ENCODE results near the gene IQGAP2.
"Not testable (repeated sequence)": the region's sequence is repeated elsewhere in the genome, so short reads cannot be mapped to it uniquely, and the experiment has no call there.

IQGAP2 gene

GRCh38 chr5:76670508-76670907 is 267.4 kb downstream of the IQGAP2 start:
- DNase-seq = no peak

- DNase-seq = no peak
Measured at GRCh38 chr5:76672242-76672641, 269.2 kb downstream of the IQGAP2 start.

GRCh38 chr5:76673125-76673524 is 270.0 kb downstream of the IQGAP2 start:
- DNase-seq = no peak

GRCh38 chr5:76674330-76675066 is 271.4 kb downstream of the IQGAP2 start:
- no peak for DNase-seq

- no peak for DNase-seq
Measured at GRCh38 chr5:76675364-76675763, 272.3 kb downstream of the IQGAP2 start.

GRCh38 chr5:76677849-76678472 is 274.9 kb downstream of the IQGAP2 start:
- no peak for DNase-seq

DNA sequence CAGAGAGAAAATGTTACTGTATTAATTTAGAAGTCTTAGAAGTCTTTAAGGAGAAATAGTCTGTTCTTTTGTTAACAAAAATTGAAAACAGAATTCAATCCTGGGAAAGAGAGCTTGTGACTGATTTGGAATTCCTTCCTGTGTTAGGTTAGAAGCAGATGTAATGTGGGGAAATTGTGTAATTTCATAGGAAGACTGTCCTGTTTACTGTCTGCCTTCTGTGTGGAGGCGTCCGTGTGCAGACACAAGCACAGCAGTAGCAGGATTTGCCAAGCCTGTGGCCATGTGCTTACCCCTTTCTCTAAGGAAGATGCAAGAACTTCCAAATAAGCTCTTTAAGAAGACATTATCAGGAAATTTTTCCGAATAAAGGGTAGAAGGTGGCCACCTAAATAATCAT is 276.1 kb downstream of the IQGAP2 start:
- DNase-seq = no peak

DNA sequence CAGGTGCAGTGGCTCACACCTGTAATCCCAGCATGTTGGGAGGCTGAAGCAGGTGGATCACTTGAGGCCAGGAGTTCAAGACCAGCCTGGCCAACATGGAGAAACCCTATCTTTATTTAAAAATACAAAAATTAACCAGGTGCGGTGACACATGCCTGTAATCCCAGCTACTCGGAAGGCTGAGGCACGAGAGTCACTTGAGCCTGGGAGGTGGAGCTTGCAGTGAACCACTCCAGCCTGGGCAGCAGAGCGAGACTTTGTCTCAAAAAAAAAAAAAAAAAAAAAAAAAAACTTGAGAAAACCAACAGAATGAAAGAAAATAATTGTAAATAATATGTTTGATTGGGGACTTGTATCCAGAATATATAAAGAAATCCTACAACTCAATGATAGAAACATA is 277.7 kb downstream of the IQGAP2 start:
- not testable (repeated sequence) for DNase-seq

- peak; percentile 26 for DNase-seq
Measured at GRCh38 chr5:76681287-76681686, 278.2 kb downstream of the IQGAP2 start.

DNA sequence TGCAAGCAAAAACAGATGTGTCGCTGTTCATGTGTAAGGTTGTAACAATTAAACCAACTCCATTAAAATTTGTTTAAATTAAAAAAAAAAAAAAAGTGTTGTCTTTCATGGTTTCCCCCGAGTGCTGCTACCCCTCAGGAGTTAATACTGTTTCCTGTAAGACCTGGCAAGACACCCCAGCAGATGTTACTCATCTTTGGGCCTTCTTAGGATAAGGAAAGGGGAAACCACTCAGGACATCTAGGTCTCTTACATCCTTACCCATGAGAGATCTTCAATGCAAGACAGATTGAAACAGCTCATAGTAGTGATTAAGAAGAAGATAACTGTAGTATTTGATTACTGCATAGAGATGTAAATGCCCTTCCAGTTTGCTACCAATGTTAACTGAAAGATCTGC is 279.3 kb downstream of the IQGAP2 start:
- no peak for DNase-seq

GRCh38 chr5:76683816-76684731 is 281.0 kb downstream of the IQGAP2 start:
- DNase-seq = no peak

GRCh38 chr5:76684756-76685519 is 281.9 kb downstream of the IQGAP2 start:
- no peak for DNase-seq

DNA sequence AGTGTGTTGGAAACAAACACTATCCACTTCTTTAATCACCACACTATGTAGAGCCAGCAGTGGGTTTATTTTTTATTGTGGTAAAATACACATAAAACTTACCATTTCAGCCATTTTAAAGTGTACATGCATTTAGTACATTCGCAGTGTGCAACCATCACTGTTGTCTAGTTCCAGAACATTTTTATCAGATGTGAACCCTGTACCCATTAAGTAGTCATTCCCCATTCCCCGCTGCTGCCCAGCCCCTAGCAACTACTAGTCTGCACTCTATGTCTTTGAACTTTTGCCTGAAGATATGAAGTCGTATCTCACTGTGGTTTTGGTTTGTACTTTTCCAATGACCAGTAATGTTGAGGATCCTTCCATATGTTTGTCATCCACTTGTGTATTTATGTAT is 282.6 kb downstream of the IQGAP2 start:
- DNase-seq = no peak

DNA sequence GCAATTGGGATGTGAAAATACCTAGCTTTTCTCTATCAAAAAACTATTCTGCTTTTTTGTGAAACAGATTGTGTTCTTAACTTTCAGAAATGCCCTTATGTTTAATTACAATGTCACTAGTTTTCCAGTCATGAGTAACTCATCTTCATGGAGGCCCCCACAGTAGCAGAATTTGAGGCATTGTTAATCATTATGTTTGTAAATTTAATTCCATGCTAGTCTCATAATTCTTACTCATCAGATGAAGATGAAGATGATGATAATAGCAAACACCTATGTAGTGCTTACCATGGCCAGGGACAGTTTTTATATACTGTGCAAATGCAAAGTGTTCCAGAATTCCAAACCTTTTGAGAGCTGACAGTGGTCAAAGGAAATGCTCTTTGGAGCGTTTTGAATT is 285.1 kb downstream of the IQGAP2 start:
- DNase-seq = no peak

- no peak for DNase-seq
Measured at GRCh38 chr5:76688836-76689235, 285.8 kb downstream of the IQGAP2 start.

DNA sequence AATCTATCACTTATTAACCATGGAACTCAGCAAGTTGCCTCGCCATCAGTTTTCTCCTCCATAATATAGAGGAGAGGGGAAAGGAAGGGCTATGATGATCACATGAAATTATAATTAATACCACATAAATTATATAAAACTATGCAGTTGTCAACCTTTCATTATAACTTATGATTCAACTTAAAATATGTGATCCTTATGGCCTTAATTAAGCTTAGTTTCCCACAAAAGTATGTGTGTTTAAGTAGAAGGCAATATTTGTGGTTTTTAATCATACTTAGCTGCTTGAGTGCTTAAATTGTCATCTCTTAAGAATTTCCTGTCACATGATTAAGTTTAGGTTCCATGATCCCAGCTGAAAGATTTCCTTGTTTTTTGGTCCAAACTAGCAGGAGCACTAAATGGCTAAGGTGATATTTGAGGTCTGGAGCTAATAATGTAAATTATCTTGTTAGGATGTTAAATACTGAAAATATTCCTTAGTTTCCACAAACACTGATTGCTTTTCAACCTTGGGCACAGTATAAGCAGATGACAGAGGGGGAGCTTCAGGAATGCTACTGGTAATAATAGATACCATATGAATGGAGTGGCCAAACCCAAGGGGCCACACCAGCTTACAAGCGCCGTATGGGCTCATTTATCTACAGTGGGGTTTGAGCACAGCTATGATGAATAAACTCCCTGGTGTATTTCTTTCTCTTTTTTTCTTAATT is 286.4 kb downstream of the IQGAP2 start:
- DNase-seq = no peak

DNA sequence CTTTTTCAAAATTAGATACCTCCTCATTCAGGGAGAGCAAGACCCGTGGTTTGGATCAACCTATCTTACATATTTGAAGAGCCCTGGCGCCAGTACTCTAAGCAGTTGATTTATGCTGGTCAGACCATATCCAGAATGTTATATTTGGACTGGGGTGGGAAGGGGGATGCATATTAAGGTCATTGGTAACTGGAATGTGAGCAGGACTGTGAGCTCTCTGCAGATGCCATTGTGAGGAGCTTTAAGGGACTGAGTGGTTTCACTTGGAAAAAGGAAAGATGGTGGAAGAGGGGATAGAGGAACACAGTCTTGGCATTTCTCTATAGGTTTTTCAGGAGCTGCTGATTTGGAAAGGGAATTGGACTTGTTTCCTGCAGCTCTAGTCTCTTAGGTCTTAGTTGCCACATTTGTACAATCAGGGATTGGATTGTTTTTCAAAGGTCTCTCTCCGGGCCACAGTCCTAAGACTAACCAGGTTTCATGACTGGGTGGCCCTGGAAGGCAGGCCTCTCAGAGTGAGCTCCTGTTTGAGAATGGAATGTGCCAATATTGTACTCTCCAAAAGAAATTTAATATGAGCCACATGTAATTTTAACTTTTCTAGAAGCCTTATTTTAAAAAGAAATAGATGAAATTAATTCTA is 287.1 kb downstream of the IQGAP2 start:
- no peak for DNase-seq

GRCh38 chr5:76690704-76691466 is 287.8 kb downstream of the IQGAP2 start:
- DNase-seq = no peak

DNA sequence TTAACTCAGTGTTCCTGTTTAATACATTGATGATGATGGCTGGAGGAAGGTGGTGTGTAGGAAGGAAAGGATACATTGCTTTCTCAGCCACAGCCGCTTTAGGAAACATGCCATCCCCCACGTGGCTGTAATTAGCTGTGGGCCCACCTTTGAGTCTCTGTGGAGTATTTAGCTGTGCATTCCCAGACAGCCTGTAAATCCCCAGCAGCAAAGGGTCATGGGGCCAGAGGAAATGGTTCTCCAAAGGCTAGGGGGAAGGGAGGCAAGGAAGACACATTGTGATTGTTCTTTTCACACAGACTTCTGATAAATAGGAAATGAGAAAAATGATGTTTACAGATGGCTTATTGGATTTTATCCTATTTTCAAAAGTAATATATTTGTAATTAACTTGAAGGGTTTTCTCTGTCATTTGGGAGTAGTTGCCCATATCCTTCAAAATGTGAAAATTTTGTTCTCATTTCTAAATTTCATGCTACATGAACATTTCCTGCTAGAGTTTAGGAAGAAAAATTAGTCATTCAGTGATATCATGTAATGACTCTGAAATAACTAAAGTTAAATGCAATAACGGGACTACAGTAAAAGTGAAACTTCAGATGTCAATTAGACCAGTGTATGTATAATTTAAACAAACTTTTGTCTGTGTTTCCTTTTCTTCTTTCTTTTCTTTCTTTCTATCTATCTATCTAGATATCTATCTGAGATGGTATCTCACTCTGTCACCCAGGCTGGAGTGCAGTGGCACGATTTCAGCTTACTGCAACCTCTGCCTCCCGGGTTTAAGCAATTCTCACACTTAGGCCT is 288.6 kb downstream of the IQGAP2 start:
- DNase-seq = peak; percentile 33

DNA sequence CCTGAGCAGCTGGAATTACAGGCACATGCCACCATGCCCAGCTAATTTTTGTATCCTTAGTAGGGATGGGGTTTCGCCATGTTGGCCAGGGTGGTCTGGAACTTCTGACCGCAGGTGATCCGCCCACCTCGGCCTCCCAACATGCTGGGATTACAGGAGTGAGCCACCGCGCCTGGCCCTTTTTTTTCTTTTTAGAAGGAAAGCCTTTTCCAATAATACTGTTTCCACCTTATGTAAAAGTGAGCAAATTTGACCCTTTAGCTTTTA is 289.1 kb downstream of the IQGAP2 start:
- DNase-seq = no peak

Measured in suppressor macrophage treated with lipopolysaccharide for 4 hours (primary cell).